NCI-H1930 (cell line): ENCODE results near the gene ALLC.
"Not testable (repeated sequence)": the region's sequence is repeated elsewhere in the genome, so short reads cannot be mapped to it uniquely, and the experiment has no call there.

ENCODE experiments used
- DNase-seq, 2 experiments: peaks; one replicate each; lab custom pipeline; 2025; lab: John Stamatoyannopoulos, UW

The ALLC gene

DNA sequence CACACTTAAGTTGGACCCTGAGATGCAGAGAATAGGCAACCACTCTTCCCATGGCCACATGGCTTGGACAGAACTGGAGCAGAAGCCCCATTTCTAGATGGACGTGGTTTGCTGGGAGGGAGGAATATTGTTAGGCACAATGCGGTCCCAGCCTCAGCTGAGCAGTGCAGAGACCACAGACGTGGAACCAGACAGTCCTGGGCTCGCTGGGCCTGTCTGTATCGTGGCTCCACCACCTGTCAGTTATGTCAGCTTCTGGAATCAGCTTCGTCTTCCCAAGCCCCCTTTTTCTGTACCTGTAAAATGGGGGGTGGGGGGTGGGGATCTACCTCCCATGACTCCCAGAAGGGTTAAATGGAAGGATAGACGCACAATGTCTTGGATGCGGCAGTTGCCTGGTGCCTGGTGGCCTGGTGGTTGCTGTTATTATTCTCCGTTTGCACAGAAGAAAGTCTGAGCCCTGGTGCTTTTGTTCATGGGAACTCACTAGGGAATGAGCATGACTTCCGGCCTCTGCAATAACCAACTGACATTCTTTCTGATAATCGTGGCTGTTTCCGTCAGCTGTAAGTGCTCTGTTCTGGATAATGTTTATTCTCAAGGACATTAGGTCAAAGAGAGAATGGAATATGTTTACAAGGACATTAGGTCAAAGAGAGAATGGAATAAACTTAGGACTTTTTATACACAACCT is 31.7 kb upstream of the ALLC start:
- DNase-seq, result no peak

DNA sequence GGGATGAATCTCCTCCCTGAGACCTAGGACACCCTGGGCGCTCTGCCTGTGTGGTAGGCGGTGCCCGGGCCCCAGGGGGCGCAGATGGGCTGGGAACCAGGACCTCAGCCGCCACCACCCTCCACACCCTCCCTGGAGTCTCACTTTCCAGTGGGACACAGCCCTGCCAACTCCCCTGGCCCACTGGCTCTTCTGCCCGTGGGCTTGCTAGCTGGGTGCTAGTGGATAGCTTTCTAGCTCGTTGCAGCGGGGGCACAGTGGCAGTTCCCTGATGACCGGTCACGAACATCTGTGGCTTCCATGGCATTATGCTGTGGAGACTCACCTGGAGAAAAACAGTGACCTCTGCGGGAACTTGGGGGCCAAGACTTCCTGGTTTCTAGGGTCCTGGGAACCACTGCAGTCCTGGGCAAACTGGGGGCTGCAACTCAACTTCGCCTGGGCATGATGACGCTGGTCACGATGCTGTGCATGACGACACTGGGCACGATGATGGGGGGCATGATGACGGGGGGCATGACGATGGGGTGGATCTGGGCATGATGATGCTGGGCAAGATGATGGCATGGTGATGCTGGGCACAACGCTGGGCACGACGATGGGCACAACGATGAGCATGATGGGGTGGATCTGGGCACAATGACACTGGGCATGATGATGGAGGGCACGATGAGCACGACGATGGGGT is 31.0 kb upstream of the ALLC start:
- DNase-seq, result no peak

DNA sequence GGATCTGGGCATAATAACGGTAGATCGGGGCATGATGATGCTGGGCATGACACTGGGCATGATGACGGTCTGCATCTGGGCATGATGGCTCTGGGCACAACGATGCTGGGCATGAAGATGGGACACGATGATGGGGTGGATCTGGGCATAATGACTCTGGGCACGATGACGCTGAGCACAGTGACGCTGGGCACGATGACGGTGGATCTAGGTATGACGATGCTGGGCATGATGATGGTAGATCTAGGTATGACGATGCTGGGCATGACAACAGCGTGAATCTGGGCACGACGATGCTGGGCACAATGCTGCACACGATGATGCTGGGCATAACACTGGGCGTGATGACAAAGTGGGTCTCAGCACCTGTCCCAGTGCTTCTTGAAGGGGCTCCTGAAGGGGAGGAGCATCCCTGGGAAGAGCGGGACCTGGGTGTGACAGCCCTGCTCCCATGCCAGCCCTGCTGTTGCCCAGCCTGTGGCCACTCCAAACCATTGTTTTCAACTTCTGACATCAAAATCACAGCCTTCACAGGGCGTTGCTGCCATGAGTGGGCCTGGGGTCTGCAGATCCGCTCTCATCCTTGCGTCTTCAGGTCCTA is 30.4 kb upstream of the ALLC start:
- no peak for DNase-seq

- no peak for DNase-seq
These were observed 29.7 kb upstream of the ALLC start for GRCh38 chr2:3628241-3628679.

- DNase-seq, result no peak
These were observed 29.2 kb upstream of the ALLC start for GRCh38 chr2:3628800-3629199.

DNA sequence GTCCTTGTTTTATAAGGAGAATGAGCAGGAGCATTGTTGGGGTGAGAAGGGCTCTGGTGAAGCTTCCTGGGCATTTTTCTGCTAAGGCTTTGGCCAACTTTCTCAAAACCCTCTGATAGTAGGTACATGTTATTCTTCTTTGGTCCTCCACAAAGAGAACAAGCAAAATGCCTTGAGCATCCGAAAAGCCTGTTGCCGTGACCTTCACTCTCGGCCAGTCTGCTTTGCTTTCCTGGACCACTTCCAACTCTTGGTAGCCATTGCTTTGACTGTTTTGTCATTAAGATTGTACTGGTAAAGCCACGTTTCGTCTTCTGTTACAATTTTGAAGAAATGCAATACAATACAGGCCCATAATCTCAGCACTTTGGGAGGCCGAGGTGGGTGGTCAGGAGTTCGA is 27.4 kb upstream of the ALLC start:
- no peak for DNase-seq

- no peak for DNase-seq
These were observed 26.7 kb upstream of the ALLC start for GRCh38 chr2:3631161-3631850.

GRCh38 chr2:3631851-3632659 is 25.9 kb upstream of the ALLC start:
- DNase-seq, result no peak

DNA sequence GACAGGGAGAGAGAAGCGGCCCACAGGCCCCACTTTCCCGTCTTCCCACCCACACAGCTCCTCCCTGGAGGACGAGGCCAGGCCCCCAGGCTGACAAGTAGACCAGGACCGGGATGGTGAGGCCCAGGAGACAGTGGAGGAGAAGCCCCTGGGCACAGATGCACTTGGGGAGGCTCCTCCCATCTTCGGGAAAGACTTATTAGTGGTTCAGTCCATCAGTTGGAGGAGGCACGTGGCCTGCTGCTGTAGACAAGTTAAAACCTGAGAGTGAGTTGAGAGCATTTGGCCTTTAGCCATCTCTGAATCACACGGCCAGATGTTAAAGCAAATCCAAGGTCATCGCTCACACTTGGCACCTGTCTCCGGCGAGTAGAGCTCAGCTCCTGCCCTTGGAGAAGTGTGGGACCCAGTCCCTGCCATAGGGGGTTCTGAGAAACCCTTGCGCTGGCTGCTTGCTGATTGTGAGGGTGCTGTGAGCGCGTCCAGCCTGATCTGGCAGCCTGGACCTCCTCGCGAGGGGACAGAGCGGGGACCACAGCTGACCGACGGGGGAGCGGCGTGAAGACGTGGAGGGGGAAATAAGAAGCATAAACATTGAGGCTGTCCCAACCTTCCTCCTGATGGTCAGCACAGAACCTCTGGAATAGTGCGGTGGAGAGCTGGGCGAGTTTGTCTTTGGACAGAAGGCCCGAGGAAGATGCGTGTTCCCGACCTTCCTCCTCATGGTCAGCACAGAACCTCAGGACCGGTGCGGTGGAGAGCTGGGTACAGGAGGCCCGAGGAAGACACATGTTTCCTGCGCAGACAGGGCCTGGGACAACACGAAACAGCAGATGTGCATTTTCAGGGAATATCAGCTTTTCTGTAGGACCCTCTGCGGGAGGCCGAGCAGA is 24.7 kb upstream of the ALLC start:
- no peak for DNase-seq

GRCh38 chr2:3633982-3634595 is 23.9 kb upstream of the ALLC start:
- no peak for DNase-seq

DNA sequence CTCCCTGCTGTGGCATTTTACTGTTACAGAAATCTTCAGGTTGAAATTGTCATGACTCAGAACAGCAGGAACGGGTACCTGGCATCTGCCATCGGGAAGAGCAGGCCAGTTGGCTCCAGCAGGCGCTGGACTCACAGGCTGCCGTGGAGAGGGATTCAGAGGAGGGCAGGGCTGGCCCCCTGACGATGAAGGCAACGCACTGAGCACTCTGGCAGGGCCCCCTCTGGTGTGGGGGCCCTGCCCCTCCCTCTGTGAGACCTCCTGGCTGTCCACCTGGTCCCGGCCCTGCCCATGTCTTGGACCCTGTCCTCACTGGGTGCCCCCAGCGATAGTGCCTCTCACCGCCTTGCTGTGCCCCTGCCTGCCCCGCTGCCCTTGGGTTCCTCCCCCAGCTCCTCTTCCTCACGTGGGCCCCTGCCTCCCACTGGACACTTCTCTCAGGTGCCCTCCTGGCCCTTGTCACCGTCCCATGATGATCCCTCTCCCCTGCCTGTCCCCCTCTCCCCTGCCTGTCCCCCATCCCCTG is 23.3 kb upstream of the ALLC start:
- DNase-seq, result no peak

GRCh38 chr2:3635171-3635974 is 22.6 kb upstream of the ALLC start:
- DNase-seq, result no peak

GRCh38 chr2:3635975-3636327 is 22.0 kb upstream of the ALLC start:
- not testable (repeated sequence) for DNase-seq

- no peak for DNase-seq
These were observed 21.3 kb upstream of the ALLC start for GRCh38 chr2:3636586-3637310.

DNA sequence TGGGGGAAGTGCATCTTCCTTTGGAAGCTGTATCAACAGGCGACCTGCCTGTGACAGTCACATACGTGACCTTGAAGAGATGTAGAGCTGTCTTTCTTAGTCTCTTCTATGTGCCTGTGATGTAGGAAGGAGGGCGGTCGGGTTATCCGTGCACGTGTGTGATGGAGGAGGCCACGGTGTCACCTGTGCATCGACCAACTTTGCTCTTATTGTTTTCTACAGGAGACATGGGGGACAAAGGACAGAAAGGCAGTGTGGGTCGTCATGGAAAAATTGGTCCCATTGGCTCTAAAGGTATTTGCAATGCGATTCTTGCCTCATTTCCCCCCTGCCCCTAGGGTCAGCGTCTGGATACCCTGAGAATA is 20.7 kb upstream of the ALLC start:
- DNase-seq, result no peak

DNA sequence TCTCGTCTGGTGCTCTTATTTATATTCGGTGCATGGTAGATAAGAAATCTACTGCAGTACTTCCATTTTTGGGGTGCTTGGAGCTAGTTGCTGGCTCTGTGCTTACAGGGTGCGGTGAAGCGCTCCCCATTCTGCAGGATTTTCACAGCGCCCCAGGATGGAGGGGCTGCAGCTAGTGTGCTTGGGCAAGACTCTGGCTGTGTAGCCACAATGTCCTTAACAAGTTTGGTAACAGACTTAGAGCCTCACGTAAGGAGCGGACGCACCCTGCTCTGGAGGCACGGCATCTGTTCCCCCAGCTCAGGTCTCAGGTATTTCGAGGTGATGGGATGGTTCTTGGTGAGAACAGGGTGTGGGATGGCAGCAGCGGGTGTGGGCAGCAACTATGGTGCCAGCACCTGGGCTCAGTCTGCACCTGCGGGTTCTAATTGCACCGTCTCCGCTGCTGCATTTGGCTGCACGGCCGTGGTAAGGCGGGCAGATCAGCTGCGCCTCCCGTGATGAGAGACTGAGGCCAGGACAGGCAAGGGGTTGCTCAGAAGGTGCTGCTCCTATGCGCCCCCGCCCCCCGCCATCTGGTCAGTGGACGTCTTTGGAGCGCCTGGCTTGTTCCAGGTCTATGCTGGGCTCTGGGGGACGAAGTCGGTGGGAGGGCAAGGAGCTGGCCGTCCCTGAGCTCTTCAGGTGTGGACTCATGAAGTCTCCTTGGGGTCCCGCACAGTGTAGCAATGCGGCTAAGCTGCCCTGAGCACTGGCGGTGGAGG is 20.1 kb upstream of the ALLC start:
- DNase-seq, result no peak

- no peak for DNase-seq
These were observed 19.6 kb upstream of the ALLC start for GRCh38 chr2:3638456-3638810.

DNA sequence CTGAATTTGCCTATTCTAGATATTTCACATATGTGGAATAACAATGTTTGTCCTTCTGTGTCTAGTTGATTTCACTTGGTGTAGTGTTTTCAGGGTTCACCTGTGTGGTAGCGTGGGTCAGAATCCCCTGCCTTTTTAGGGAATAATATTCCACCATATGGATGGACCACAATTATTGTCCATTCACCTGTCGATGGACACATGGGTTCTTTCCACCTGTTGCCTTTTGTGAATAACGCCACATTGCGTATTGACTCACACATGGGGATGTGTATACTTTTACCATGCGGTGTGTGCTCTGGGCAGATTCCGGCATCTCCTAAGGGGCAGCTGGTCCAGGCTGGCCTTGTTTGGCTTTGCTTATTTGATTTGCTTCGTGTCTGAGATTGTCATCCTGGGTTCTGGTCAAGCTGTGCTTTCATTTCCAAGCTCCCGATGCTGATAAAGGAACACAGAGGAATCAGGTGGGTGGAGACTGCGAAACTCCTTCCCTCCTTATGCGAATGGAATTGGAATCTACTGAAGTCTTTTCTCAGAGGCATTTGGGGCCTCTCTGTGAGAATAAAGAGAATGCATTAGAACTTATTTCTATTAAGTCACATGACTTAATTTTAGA is 18.9 kb upstream of the ALLC start:
- DNase-seq, result no peak
